K562 (cell line): Measurements from ENCODE around the gene PYGM. TPM values are rescaled to one million over a fixed set of nuclear protein-coding genes. Genes with fewer than 3 reads are reported as not detected.
A peak's percentile ranks its signal among the peaks of the same experiment; 100 is the strongest.

Experiments
- CBX1 ChIP-seq: sonication (generic); IDR thresholded peaks from 2 replicates; pipeline ENCODE4 v1.6.1; 2016; ENCODE audit warnings: antibody characterized with exemption, low read depth, mild to moderate bottlenecking
- CEBPG ChIP-seq, 3 experiments: fragments of 200-800 bp in 1 of 3; sonication (Bioruptor generic) in 1 of 3; sonication (generic) in 1 of 3; formaldehyde crosslinking in 1 of 3; IDR thresholded peaks in 2 of 3; conservative IDR thresholded peaks in 1 of 3; 2 replicates each; pipeline versions ENCODE4 v1.6.1 to v1.8.0; 2016 to 2022; ENCODE audit warnings: missing compliant biosample characterization in 2 of 3, missing genetic modification characterization in 2 of 3, mild to moderate bottlenecking in 1 of 3, missing genetic modification reagents in 1 of 3
- DDX20 ChIP-seq: fragments of 450-650 bp; IDR thresholded peaks from 2 replicates; pipeline ENCODE4 v1.6.1; 2016; ENCODE audit warnings: missing genetic modification characterization, low read depth, mild to moderate bottlenecking, missing compliant biosample characterization, moderate library complexity
- GABPA ChIP-seq: fragments of 200-800 bp; sonication (Bioruptor generic); conservative IDR thresholded peaks from 2 replicates; pipeline ENCODE4 v1.6.1; 2016; ENCODE audit warnings: low read depth, missing genetic modification characterization, missing compliant biosample characterization
- GTF2F1 ChIP-seq: IDR thresholded peaks from 2 replicates; pipeline ENCODE4 v1.6.1; 2011; ENCODE audit warnings: low read depth, low read length, improper control_type of control experiment
- KDM1A ChIP-seq, 2 experiments: fragments of 450-650 bp; IDR thresholded peaks; 2 replicates each; pipeline ENCODE4 v1.6.1; 2016; ENCODE audit warnings: mild to moderate bottlenecking in 2 of 2
- KLF6 ChIP-seq: fragments of 250-450 bp; sonication (Bioruptor Pico); IDR thresholded peaks from 2 replicates; pipeline ENCODE4 v1.4.0; 2020; ENCODE audit warnings: mild to moderate bottlenecking, moderate library complexity, borderline replicate concordance
- NFATC3 ChIP-seq: fragments of 450-650 bp; IDR thresholded peaks from 2 replicates; pipeline ENCODE4 v1.6.1; 2017; ENCODE audit warnings: mild to moderate bottlenecking
- NFE2L1 ChIP-seq: fragments of 450-650 bp; IDR thresholded peaks from 2 replicates; pipeline ENCODE4 v1.6.1; 2016; ENCODE audit warnings: missing genetic modification characterization, low read depth, mild to moderate bottlenecking, missing compliant biosample characterization, moderate library complexity, borderline replicate concordance
- NR2C2 ChIP-seq, 2 experiments: fragments of 200-800 bp in 1 of 2; sonication (Bioruptor generic) in 1 of 2; sonication (generic) in 1 of 2; formaldehyde crosslinking in 1 of 2; IDR thresholded peaks; 2 replicates each; pipeline versions ENCODE4 v1.6.1 to v1.8.0; 2016 to 2022; ENCODE audit warnings: mild to moderate bottlenecking in 1 of 2, missing compliant biosample characterization in 1 of 2, missing genetic modification characterization in 1 of 2, missing genetic modification reagents in 1 of 2
- RB1 ChIP-seq: fragments of 450-650 bp; IDR thresholded peaks from 2 replicates; pipeline ENCODE4 v1.6.1; 2017; ENCODE audit warnings: low read depth, mild to moderate bottlenecking
- SMAD1 ChIP-seq: fragments of 150-350 bp; IDR thresholded peaks from 2 replicates; pipeline ENCODE4 v1.6.1; 2014; ENCODE audit warnings: low read length, low read depth; ENCODE audit not compliant: partially characterized antibody
- TAF9B ChIP-seq: fragments of 450-650 bp; IDR thresholded peaks from 2 replicates; pipeline ENCODE4 v1.6.1; 2018; ENCODE audit warnings: mild to moderate bottlenecking; ENCODE audit not compliant: partially characterized antibody
- TCF7L2 ChIP-seq: fragments of 150-350 bp; IDR thresholded peaks from 2 replicates; pipeline ENCODE4 v1.6.1; 2016; ENCODE audit warnings: low read depth, mild to moderate bottlenecking, low read length, moderate library complexity
- TCFL5 ChIP-seq: fragments of 250-450 bp; sonication (Bioruptor Pico); conservative IDR thresholded peaks from 2 replicates; pipeline ENCODE4 v1.6.1; 2021; ENCODE audit warnings: mild to moderate bottlenecking, moderate library complexity, matching md5 sums
- ZFX ChIP-seq: sonication (generic); formaldehyde crosslinking; IDR thresholded peaks from 2 replicates; pipeline ENCODE4 v1.8.0; 2022; ENCODE audit warnings: mild to moderate bottlenecking, missing genetic modification reagents, moderate library complexity
- ZNF121 ChIP-seq: sonication (generic); formaldehyde crosslinking; conservative IDR thresholded peaks from 2 replicates; pipeline ENCODE4 v1.8.0; 2022; ENCODE audit warnings: missing genetic modification reagents
- ZNF668 ChIP-seq: fragments of 250-450 bp; sonication (Bioruptor Pico); IDR thresholded peaks from 2 replicates; pipeline ENCODE4 v1.8.0; 2022; ENCODE audit warnings: mild to moderate bottlenecking, inconsistent platforms
- polyA plus RNA-seq, 8 experiments: library from polyadenylated mRNA; depleted of rRNA in 4 of 8; stranded (reverse) in 5 of 8; unstranded in 3 of 8; fragments of >200 nt; fragmentation: Nextera tagmentation in 2 of 8; fragmentation: Illumina TruSeq in 1 of 8; extraction: Ambion mirVana in 2 of 8; extraction: Trizol in 1 of 8; gene quantifications; 2 replicates each; pipeline versions ENCODE4 v1.2.1 to v1.2.3, GENCODE V29; 2011 to 2014; ENCODE audit warnings: inconsistent platforms in 1 of 8, missing spikeins in 1 of 8
- total RNA-seq, 7 experiments: library from RNA; depleted of rRNA in 6 of 7; stranded (reverse); fragments of >200 nt in 6 of 7; fragmentation: Illumina TruSeq in 2 of 7; extraction: Trizol in 2 of 7; gene quantifications; 2 replicates each; pipeline versions ENCODE4 v1.2.1 to v1.2.3, GENCODE V29; 2011 to 2021; ENCODE audit warnings: low replicate concordance in 1 of 7
- TF ChIP-seq, protein P1 (sequence below): sonication (generic); formaldehyde crosslinking; IDR thresholded peaks from 2 replicates; pipeline ENCODE4 v1.8.0; 2022; ENCODE audit warnings: missing genetic modification reagents, mild to moderate bottlenecking, borderline replicate concordance
- TF ChIP-seq, protein P2 (sequence below): fragments of 200-800 bp; sonication (Bioruptor generic); IDR thresholded peaks from 2 replicates; pipeline ENCODE4 v1.6.1; 2017; ENCODE audit warnings: missing genetic modification characterization, missing compliant biosample characterization
- TF ChIP-seq, protein P3 (sequence below): fragments of 200-800 bp; sonication (Bioruptor generic); IDR thresholded peaks from 2 replicates; pipeline ENCODE4 v1.6.1; 2017; ENCODE audit warnings: missing genetic modification characterization, missing compliant biosample characterization

PYGM gene
- total and polyA plus RNA-seq, 9 of the 15 experiments (the other 6 are each of a cell fraction or from before 2014, with no cell fraction given), result 0.07 to 1.5 (median 0.68) TPM

DNA sequence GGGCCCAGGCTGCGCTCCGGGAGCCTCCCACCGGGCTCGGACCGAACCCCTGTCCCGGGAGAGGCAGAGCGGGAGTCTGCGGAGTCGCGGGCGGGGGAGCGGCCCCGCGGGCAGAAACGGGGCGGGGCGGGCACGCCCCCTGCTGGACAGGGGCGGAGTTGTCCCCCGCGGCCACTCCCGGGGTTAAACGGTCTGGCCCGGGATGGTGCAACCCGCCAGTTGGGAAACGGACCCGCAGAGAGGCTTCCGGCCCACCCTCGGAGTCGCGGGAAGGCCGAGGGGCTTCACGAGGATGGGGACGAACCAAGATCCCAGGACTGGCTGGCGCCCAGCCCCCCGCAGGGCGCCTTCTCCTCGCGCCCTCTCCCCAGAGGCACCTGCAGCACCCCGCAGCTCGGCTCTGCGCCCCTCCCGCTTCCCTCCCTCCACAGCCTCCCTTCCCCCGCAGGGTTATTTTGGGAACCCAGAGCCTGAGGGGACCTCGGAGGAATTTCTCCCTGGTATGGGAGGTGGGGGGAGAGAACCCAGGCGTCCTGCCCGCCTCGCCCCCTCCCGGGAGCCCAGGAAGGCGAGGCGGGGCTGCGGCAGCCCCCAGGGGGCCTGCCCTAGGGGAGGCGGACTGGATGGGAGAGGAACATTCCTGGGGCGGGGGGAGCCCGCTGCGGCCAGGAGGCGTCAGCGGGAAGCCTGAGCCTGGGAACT lies 16.7 kb downstream of the PYGM start (continued):
- TF ChIP-seq GABPA (tag) (peak; percentile 61; the same call in 1 of the 2 replicates), TAF9B (no peak), DDX20 (tag) (no peak), SMAD1 (no peak), CEBPG (CRISPR knock-in tag; IDR thresholded peaks at IDR 0.05) (peak; percentile 94), CEBPG (tag; conservative IDR thresholded peaks at IDR 0.05 in 1 of 2, IDR thresholded peaks at IDR 0.05 in 1 of 2) (peak; percentile 87 to 90), NR2C2 (CRISPR knock-in tag; IDR thresholded peaks at IDR 0.05) (no peak), NR2C2 (tag; IDR thresholded peaks at IDR 0.05) (peak; percentile 79), ZNF668 (CRISPR knock-in tag) (no peak), KLF6 (CRISPR knock-in tag) (no peak), TCF7L2 (no peak), ZFX (CRISPR knock-in tag) (no peak), KDM1A (IDR thresholded peaks at IDR 0.05) (no peak), CBX1 (no peak), NFE2L1 (tag) (no peak), NFATC3 (no peak), TCFL5 (CRISPR knock-in tag) (no peak), ZNF121 (CRISPR knock-in tag) (no peak), GTF2F1 (no peak), RB1 (peak; percentile 85)
- TF ChIP-seq, protein P1, sequence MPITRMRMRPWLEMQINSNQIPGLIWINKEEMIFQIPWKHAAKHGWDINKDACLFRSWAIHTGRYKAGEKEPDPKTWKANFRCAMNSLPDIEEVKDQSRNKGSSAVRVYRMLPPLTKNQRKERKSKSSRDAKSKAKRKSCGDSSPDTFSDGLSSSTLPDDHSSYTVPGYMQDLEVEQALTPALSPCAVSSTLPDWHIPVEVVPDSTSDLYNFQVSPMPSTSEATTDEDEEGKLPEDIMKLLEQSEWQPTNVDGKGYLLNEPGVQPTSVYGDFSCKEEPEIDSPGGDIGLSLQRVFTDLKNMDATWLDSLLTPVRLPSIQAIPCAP (CRISPR knock-in tag), result no peak
- TF ChIP-seq, protein P2, sequence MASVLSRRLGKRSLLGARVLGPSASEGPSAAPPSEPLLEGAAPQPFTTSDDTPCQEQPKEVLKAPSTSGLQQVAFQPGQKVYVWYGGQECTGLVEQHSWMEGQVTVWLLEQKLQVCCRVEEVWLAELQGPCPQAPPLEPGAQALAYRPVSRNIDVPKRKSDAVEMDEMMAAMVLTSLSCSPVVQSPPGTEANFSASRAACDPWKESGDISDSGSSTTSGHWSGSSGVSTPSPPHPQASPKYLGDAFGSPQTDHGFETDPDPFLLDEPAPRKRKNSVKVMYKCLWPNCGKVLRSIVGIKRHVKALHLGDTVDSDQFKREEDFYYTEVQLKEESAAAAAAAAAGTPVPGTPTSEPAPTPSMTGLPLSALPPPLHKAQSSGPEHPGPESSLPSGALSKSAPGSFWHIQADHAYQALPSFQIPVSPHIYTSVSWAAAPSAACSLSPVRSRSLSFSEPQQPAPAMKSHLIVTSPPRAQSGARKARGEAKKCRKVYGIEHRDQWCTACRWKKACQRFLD (CRISPR knock-in tag), result no peak
- TF ChIP-seq, protein P3, sequence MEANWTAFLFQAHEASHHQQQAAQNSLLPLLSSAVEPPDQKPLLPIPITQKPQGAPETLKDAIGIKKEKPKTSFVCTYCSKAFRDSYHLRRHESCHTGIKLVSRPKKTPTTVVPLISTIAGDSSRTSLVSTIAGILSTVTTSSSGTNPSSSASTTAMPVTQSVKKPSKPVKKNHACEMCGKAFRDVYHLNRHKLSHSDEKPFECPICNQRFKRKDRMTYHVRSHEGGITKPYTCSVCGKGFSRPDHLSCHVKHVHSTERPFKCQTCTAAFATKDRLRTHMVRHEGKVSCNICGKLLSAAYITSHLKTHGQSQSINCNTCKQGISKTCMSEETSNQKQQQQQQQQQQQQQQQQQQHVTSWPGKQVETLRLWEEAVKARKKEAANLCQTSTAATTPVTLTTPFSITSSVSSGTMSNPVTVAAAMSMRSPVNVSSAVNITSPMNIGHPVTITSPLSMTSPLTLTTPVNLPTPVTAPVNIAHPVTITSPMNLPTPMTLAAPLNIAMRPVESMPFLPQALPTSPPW (CRISPR knock-in tag), result peak; percentile 90
